ELF-1 (cell line): ENCODE results near the gene PAM16.

Experiments used
- DNase-seq: peaks from one replicate; pipeline ENCODE4 v3.0.0-alpha.2; 2016; ENCODE audit warnings: low read depth, low spot score

PAM16 gene

GRCh38 chr16:4306470-4307214, 44.5 kb downstream of the PAM16 start:
- no peak for DNase-seq

DNA sequence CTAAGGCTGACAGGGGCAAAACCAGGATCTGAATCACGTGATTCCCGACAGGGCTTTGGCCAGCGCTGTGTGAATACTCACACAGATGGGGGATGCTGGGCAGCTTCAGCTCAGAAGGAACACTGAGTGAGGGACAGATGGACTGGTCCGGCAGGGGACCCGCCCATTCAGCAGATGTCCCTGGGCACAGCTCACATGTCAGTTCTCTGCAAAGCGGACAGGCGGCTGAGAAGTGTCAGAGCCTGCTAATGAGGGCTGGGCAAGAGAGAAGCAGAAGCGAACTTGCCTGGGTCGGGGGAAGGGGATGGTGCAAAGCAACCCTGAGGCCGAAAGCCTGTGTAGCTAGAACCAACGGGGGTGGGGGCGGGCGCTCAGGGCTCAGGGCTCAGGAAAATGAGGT, 47.1 kb downstream of the PAM16 start:
- DNase-seq: peak; percentile 78

- DNase-seq: no peak
These were observed 49.2 kb downstream of the PAM16 start for GRCh38 chr16:4301968-4302367.

DNA sequence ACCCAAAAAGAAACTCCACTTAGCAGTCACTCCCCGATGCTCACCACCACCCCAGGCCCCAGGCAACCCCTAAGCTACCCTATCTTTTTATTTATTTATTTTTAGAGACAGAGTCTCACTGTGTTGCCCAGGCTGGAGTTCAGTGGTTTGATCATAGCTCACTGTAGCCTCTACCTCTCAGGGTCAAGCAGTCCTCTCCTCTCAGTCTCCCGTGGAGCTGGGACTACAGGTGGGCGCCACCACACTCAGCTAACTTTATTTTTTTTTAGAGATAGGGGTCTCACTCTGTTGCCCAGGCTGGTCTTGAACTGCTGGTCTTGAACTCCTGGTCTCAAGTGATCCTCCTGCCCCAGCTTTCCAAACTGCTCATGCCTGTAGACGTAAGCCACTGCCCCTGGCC, 49.9 kb downstream of the PAM16 start:
- no peak for DNase-seq

DNA sequence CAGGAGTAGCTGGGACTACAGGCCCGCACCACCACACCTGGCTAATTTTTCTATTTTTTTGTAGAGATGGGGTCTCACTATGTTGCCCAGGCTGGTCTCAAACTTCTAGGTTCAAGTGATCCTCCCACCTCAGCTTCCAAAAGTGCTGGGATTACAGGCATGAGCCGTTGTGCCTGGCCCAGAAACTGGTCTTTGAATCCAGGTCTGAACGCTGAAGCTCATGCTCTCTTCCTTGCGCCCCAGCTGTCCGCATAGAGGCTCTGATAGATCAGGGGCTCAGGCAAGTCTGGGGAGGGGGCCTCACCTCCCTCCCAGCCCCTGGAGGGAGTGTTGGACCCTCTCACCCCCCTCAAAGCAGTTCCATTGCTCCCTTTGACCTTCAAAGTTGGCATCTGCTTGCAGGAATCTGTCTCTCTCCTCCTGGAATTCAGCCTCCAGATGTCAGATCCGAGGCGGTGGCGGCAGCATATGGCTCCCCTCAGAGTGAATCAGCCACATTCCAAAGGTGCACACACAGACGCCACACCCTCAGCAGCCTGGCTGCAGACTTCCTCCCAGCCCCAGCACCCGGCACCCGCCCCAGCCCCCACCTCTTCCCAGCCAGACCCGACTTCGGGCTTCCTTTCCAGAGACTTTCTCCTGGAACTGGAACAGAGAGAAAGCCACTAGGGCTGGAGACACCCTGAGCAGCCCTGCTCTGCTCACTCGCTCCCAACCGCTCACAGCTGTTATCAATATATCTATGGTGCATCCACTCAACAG, 52.2 kb downstream of the PAM16 start:
- DNase-seq: peak; percentile 94

DNA sequence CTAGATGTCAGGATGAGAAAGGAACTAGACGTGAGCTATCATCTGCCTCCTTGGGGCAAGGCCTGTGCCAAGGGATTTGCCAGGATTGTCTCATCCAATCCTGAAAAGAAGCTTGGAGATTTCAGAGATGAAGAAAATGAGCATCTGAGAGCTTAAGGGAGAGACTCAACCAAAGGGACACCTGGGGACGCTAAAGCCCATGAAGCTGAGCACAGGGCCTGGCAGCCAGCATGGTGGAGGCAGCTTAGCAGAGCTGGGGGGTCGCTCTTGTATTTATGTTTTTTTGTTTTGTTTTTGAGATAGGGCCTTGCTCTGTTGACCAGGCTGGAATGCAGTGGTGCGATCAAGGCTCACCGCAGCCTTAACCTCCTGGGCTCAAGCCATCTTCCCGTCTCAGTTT, 53.6 kb downstream of the PAM16 start:
- DNase-seq: no peak

DNA sequence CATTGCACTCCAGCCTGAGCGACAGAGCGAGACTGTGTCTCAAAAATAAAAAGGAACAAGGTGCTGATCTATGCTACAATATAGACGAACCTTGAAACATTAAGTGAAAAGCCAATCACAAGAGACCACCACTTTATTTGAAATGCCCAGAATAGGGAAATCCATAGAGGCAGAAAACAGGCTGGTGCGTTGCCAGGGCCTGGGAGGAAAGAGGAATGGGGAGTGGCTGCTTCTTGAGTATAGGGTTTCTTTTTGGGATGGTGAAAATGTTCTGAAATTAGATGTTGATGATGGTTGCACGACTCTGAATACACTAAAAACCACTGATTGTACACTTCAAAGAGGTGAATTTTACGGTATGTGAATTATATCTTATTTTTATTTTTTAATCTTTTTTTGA, 55.5 kb downstream of the PAM16 start:
- DNase-seq: no peak

DNA sequence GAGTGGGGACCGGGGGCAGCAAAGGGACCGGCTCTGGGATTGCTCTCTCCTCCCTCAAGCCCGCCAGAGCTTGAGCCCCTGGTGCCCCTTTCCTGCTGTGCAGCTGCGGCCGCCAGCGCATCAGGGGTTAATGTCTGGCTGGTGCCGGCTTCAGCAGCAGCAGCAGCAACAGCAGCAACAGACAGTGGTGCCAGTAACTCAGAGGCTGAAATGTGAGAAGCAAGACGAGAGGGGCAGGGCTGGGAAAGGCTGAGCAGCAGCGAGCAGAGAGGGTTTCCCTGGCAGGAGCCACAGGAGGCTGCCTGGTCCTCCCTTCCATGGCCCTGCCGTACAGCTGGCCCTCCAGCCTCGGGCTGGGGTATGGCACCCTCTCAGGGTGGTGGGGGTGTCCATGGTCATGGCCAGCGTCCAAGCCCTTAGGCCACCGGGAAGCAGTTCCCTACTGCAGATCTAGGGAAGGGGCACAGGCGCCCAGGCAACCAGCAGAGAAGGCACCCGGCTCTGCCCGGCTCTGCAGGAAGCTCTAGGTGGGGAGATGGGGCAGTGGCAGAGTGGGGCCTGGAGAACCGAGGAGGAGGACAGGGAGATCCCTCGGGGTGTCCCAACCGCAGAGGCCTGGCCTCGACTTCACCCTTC, 57.2 kb downstream of the PAM16 start:
- DNase-seq: peak; percentile 91

DNA sequence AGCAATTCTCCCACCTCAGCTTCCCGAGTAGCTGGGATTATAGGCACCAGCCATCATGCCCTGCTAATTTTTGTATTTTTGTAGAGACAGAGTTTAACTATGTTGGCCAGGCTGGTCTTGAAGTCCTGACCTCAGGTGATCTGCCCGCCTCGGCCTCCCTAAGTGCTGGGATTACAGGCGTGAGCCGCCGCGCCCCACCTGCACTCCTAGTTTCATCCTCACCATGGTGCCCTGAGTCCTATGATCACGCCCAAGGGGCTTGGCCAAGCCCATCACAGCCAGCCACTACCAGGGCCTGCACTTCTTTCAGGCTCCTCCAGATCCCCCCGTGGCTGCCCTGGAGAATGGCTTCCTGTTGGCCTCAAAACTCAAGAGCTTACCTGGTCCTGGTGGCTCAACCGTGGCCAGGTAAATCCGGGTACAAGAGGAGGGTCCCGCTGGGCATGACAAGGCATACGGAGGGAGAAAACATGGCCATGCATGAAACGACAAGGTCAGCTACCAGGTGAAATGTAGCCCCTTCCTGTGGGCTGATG, 57.9 kb downstream of the PAM16 start:
- DNase-seq: no peak

- DNase-seq: no peak
These were observed 59.4 kb downstream of the PAM16 start for GRCh38 chr16:4291699-4292098.
